Pancreas (tissue), 10 donors: Measurements from ENCODE around the gene NRXN2. TPM values are rescaled to one million over a fixed set of nuclear protein-coding genes. Genes with fewer than 3 reads are reported as not detected.

Source experiments
- ATAC-seq, 4 donors: fragments of 200-7000 bp; cut with Tn5 transposase; one replicate each; pipeline versions ENCODE4 v1.8.0 to v1.9.1; 2020; ENCODE audit warnings: mild to moderate bottlenecking in 4 of 4, moderate library complexity in 4 of 4
- DNase-seq, 6 donors: peaks; one replicate each; pipeline ENCODE4 v3.0.0-alpha.2; 2020
- FAIRE-seq: peaks from 2 replicates; lab custom pipeline; 2012; peaks lifted over from hg19 to GRCh38; lab: Jason Lieb, UNC
- H3K27ac ChIP-seq, 4 donors: fragments of 200-600 bp; sonication (generic); 1 replicate in 3 of 4; 2 replicates in 1 of 4; pipeline versions ENCODE4 v1.5.0 to v1.8.0; 2020
- H3K27me3 ChIP-seq, 4 donors: fragments of 200-600 bp; one replicate each; pipeline ENCODE4 v1.8.0; 2021
- H3K36me3 ChIP-seq, 3 donors: fragments of 200-600 bp; sonication (generic) in 1 of 3; one replicate each; pipeline versions ENCODE4 v1.5.0 to v1.8.0; 2020 to 2021
- H3K4me1 ChIP-seq, 3 donors: fragments of 200-600 bp; one replicate each; pipeline ENCODE4 v1.8.0; 2021
- H3K4me3 ChIP-seq, 4 donors: fragments of 200-600 bp; sonication (generic) in 2 of 4; one replicate each; pipeline versions ENCODE4 v1.5.0 to v1.8.0; 2020 to 2021
- H3K9me3 ChIP-seq, 4 donors: fragments of 200-600 bp; one replicate each; pipeline ENCODE4 v1.8.0; 2021
- WGBS, 2 donors: extraction: QIAGEN DNeasy Blood & Tissue Kit; methylation state at CpG; one replicate each; pipeline ENCODE4 v1.1.7; 2013; 5-methylcytosine and 5-hydroxymethylcytosine counted together
- intact Hi-C, 3 donors: fragments of 100-400 bp; cut with DNase I; formaldehyde crosslinking; loops; one replicate each; pipeline versions ENCODE4 v1.11.1 to v1.14.2; 2022
- polyA plus RNA-seq, 2 donors: library from polyadenylated mRNA; stranded (reverse); fragments of 200-250 nt; gene quantifications; one replicate each; pipeline ENCODE4 v1.2.3, GENCODE V29; 2013
- total RNA-seq, 6 donors: library from RNA; stranded (reverse); fragmentation: NEBNext Ultra II Directional in 4 of 6; extraction: Animal tissue kit (Norgen Biotek cat#: 25700) in 4 of 6; gene quantifications; one replicate each; pipeline versions ENCODE4 v1.2.1 to v1.2.4, GENCODE V29; 2021 to 2023
- TF ChIP-seq, protein P1 (sequence below), 4 donors: fragments of 200-600 bp; sonication (generic) in 3 of 4; IDR thresholded peaks; one replicate each; pipeline versions ENCODE4 v1.5.0 to v1.8.0; 2021; ENCODE audit warnings: antibody characterized with exemption in 4 of 4
- donor health status: healthy with polysubstance abuse.
- donor health status: DM: no; HTN: no; CAD: no; lungs with moderate emphysema.
- donor health status: DM: no; HTN: no; CAD: no.
- donor health status: control.
- donor health status: control.
- donor health status: Bipolar disorder and iron deficiency.
- donor health status: DM: yes; HTN: yes; CAD: no.
- donor health status: DM: no; HTN: no; CAD: no.
- donor health status: DM: no; HTN: no; CAD: no.
- donor health status: DM: yes; HTN: yes; CAD: no.

The NRXN2 gene
- total and polyA plus RNA-seq, 8 donors, result 0.69 to 10.8 (median 2.1) TPM

DNA sequence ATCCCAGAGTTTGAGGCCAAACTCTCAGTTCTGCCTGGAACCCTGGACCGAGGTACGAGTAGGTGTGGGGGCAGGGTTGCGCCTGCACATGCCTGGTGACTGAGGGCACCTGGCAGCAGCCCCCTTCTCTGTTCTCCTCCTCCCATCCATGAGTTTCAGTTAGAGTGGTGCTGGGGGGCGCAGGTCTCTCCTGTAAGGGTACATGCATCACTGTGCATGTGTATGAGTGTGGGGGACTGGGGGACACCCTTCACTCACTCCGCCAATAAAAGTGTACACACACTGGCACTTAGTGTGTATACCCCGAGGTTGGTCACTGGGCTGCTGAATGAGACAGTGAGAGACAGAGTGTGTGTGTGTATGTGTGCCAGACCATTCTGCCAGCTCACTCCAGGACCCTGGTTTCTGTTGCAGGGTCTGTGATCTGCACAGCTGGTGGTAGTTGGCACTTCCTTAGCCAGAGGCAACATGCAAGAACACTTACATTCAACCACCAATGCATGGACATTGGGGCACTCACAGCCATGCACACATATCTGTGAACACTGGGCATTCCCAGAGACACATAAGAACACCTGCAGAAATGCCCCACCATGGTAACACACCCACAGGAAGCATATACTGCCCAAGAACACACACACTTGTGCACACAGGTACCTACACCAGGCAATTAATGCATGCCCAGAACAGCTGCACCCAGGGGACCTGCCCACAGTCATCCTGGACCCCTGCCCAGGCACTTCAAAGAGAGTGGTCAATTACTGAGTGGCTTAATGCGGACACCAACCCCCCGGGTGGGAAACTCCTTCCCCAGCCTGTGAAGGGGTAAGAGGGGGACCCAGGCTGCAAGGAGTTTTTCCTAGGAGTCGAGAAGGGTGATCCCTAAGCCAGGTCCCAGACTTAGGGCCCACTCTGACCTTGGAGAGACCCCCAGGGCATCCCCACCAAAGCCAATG is 1.2 kb upstream of the NRXN2 start:
- no peaks in the 10 kb centered on the region for H3K36me3 ChIP-seq
- TF ChIP-seq, protein P1, sequence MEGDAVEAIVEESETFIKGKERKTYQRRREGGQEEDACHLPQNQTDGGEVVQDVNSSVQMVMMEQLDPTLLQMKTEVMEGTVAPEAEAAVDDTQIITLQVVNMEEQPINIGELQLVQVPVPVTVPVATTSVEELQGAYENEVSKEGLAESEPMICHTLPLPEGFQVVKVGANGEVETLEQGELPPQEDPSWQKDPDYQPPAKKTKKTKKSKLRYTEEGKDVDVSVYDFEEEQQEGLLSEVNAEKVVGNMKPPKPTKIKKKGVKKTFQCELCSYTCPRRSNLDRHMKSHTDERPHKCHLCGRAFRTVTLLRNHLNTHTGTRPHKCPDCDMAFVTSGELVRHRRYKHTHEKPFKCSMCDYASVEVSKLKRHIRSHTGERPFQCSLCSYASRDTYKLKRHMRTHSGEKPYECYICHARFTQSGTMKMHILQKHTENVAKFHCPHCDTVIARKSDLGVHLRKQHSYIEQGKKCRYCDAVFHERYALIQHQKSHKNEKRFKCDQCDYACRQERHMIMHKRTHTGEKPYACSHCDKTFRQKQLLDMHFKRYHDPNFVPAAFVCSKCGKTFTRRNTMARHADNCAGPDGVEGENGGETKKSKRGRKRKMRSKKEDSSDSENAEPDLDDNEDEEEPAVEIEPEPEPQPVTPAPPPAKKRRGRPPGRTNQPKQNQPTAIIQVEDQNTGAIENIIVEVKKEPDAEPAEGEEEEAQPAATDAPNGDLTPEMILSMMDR (IDR thresholded peaks at IDR 0.05), result no peak
- FAIRE-seq (no peak), ATAC-seq (no peak), DNase-seq (peak in 2 of 6 donors; percentile 34 to 50)
- intact Hi-C loops, result no loop called here
- H3K9me3 ChIP-seq, result no peaks in the 10 kb centered on the region
- WGBS, 2 donors, result 47 to 51% methylated on average over 9 of the region's 9 CpGs
- no peaks in the 10 kb centered on the region for H3K4me1 ChIP-seq
- no peaks in the 10 kb centered on the region for H3K27me3 ChIP-seq
- H3K4me3 ChIP-seq, result no peak overlapping the region
- no peak overlapping the region for H3K27ac ChIP-seq

DNA sequence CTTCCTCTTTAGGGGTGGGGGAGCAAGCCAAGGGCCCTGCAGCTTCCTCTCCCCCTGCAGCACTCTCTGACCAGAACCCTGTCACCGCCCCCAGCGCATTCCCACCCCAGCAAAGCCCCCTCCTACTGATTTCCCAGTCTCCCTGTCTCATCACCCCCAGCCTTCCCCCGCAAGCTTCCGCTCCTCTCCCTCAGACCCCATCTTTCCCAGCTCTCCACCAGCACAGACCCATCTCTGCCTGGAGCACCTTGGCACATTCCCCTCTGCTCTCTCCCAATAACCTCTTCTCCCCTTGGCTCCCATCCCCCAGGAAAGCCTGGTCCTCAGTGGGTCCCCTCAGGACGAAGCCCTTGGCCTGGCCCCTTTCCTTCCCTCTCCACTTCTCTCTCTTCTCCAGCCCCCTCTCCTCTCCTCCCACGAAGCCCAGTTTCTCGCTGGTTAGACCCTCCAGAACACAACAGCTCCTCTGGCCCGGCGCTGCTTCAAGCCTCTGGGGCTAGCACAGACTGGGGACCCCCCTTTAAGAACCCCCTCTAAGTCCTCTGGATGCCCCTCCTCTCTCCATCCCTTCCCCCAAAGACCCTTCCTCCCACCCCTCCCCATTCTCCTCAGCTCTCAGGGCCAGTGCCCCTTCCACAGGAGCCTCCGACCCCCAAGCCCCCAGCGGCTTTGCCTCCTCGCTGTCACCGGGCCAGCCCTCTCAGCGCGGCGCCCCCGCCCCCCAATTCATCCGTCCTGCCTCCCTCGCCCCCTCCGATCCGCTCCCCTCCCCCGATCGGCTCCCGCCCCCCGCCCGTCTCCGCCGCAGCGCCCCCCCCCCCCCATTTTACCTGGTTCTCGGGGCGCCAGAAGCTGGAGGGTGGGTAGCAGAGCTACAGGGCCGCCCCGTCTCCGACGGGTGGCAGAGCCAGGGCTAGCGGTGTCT is 594 bp downstream of the NRXN2 start:
- ATAC-seq (no peak), DNase-seq (peak in 2 of 6 donors; percentile 46 to 62)
- no peaks in the 10 kb centered on the region for H3K27me3 ChIP-seq

DNA sequence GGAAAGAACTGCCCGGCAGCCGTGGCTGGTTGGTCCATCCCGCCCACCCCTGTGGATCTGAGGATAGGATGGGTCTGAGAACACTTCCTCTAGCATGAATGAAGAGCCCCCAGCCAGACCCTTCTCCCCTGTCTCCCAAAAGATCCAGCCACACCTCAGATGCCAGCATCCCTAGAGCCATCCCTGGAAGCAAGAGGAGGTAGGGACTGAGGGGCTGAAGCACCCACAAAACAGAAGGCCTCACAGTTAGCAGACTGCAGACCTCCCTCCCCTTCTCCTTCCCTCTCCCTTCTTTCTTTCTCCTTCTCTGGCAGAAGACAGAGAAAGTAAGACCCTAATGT is 1.7 kb downstream of the NRXN2 start:
- no peak overlapping the region for H3K27ac ChIP-seq
- intact Hi-C loops, result no loop called here
- ATAC-seq (no peak), FAIRE-seq (no peak), DNase-seq (no peak)
- no peaks in the 10 kb centered on the region for H3K4me1 ChIP-seq
- TF ChIP-seq, protein P1 (IDR thresholded peaks at IDR 0.05), result no peak
- no peaks in the 10 kb centered on the region for H3K36me3 ChIP-seq
- no peaks in the 10 kb centered on the region for H3K9me3 ChIP-seq
- H3K27me3 ChIP-seq, result no peaks in the 10 kb centered on the region
- WGBS, 2 donors, result 51 to 56% methylated on average over 3 of the region's 3 CpGs
- no peak overlapping the region for H3K4me3 ChIP-seq

More for the DNA sequence above, 594 bp downstream of the NRXN2 start:
- FAIRE-seq, result no peak
- 10 to 17% methylated on average over 18 to 33 of the region's 36 CpGs for WGBS, 2 donors
- Histone ChIP-seq H3K27ac (no peak overlapping the region), H3K9me3 (no peaks in the 10 kb centered on the region), H3K36me3 (no peaks in the 10 kb centered on the region), H3K4me3 (no peak overlapping the region), H3K4me1 (no peaks in the 10 kb centered on the region)
- TF ChIP-seq, protein P1 (IDR thresholded peaks at IDR 0.05), result no peak
- intact Hi-C loops, result no loop called here

DNA sequence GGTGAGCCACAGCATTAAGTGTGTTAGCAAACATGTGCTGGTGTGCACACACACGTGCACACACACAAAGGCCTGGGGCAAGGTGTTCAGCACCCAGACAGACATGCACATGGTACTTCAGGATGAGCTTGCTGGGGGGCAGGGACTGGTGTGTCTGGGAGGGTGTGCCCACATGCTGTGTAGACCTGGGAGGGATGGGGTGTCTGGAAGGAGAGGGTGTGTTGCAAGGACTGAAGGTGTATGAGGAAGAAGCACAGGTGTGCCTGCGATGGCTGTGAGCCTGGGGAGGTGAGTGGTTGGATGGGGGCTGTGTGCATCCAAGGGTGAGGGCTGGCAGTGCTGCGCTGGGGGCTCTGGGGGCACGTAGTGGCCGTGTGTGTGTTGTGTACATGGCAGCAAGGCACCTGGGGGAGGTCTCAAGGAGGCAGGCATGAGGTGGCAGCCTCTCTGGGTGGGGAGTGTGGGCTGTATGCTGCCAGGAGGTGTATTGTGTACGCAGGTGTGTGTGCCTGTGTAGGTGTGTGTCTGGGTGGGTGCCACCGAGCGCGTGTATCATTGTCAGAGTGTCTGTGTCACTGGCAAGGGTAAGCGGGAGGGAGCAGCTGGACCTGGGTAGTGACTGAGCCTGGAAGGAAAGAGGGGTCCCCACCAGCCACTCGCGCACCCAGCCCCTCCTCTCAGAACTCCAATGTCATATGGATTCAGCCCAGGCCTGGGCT is 2.2 kb downstream of the NRXN2 start:
- intact Hi-C loops, result no loop called here
- TF ChIP-seq, protein P1 (IDR thresholded peaks at IDR 0.05), result no peak
- FAIRE-seq (no peak), DNase-seq (peak in 1 of 6 donors; percentile 54), ATAC-seq (no peak)
- Histone ChIP-seq H3K36me3 (no peaks in the 10 kb centered on the region), H3K27ac (no peak overlapping the region), H3K9me3 (no peaks in the 10 kb centered on the region), H3K4me3 (no peak overlapping the region), H3K27me3 (no peaks in the 10 kb centered on the region), H3K4me1 (no peaks in the 10 kb centered on the region)
- WGBS, 2 donors, result 50 to 58% methylated on average over 12 of the region's 12 CpGs
